ENCODE results near the gene CELA2A.

DNA sequence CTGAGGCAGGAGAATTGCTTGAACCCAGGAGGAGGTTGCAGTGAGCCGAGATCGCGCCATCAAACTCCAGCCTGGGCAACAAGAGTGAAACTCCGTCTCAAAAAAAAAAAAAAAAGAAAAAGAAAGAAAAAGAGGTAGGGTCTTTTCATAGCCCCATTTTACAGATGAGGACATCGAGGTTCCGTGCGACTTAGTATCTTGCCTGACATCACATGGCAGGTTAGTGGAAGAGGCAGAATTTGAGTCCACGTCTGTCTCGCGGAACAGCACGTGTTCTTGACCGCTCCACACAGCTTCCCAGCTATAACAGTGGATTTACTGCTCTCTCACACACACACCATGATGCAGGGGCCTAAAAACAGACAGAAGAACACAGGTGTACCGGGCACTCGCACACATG, 17.2 kb upstream of the CELA2A start:
- TF ChIP-seq, protein P1, sequence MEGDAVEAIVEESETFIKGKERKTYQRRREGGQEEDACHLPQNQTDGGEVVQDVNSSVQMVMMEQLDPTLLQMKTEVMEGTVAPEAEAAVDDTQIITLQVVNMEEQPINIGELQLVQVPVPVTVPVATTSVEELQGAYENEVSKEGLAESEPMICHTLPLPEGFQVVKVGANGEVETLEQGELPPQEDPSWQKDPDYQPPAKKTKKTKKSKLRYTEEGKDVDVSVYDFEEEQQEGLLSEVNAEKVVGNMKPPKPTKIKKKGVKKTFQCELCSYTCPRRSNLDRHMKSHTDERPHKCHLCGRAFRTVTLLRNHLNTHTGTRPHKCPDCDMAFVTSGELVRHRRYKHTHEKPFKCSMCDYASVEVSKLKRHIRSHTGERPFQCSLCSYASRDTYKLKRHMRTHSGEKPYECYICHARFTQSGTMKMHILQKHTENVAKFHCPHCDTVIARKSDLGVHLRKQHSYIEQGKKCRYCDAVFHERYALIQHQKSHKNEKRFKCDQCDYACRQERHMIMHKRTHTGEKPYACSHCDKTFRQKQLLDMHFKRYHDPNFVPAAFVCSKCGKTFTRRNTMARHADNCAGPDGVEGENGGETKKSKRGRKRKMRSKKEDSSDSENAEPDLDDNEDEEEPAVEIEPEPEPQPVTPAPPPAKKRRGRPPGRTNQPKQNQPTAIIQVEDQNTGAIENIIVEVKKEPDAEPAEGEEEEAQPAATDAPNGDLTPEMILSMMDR (IDR thresholded peaks at IDR 0.05): no peak
- no peak for TF ChIP-seq POLR2A (IDR thresholded peaks at IDR 0.05)

Data from adrenal gland (tissue), 5 donors.